Activated naive CD4-positive, alpha-beta T cell treated with anti-CD3 and anti-CD28 coated beads, Interleukin-2, amount 50 U/mL, for 72 hours (primary cell): Measurements from ENCODE around the gene WSCD1. TPM values are rescaled to one million over a fixed set of nuclear protein-coding genes. Genes with fewer than 3 reads are reported as not detected.

ENCODE experiments used
- ATAC-seq, 2 donors: fragments of 150-1000 bp; cut with Tn5 transposase; 2 replicates each; pipeline ENCODE4 v1.10.0; 2021; ENCODE audit warnings: mild to moderate bottlenecking in 2 of 2, moderate library complexity in 2 of 2
- DNase-seq, 2 donors: peaks; one replicate each; pipeline ENCODE4 v3.0.0; 2021 to 2022; ENCODE audit warnings: low spot score in 2 of 2
- H3K27ac Mint-ChIP-seq, 2 donors: one replicate each; pipeline ENCODE4 v1.8.0; 2022; ENCODE audit warnings: mild to moderate bottlenecking in 2 of 2, mixed read lengths in 2 of 2
- H3K36me3 Mint-ChIP-seq, 2 donors: one replicate each; pipeline ENCODE4 v1.8.0; 2022; ENCODE audit warnings: mixed read lengths in 2 of 2
- H3K9me3 Mint-ChIP-seq, 2 donors: one replicate each; pipeline ENCODE4 v1.8.0; 2022; ENCODE audit warnings: mixed read lengths in 2 of 2
- total RNA-seq, 2 donors: library from RNA; stranded (reverse); gene quantifications; one replicate each; pipeline ENCODE4 v1.2.3, GENCODE V29; 2022

Gene WSCD1
- total RNA-seq: under 1 TPM in 1 of 2 donors, not detected in 1; 0.37 TPM

- ATAC-seq (peak; percentile 15 to 59), DNase-seq (peak in 1 of 2 donors; percentile 20)
- H3K27ac Mint-ChIP-seq: no peak within 1 kb of the TSS
- H3K9me3 Mint-ChIP-seq: no peaks in the 10 kb centered on the region
- H3K36me3 Mint-ChIP-seq: peaks cover 10 to 11% of the 10 kb centered on the region in 2 donors
Measured at GRCh38 chr17:6069539-6070429, at the start of gene WSCD1. TSS of gene WSCD1 (plus strand) at chr17:6070379. CDS start at chr17:6080659, 10,280 bp downstream.

- Mint-ChIP-seq H3K36me3 (no peaks in the 10 kb centered on the region), H3K27ac (no peak overlapping the region), H3K9me3 (no peaks in the 10 kb centered on the region)
- ATAC-seq: no peak
- DNase-seq: no peak
Measured at GRCh38 chr17:6021011-6021400, 49.2 kb upstream of the WSCD1 start.

- DNase-seq: no peak
- ATAC-seq: no peak
- Mint-ChIP-seq H3K36me3 (no peaks in the 10 kb centered on the region), H3K27ac (no peak overlapping the region), H3K9me3 (no peaks in the 10 kb centered on the region)
Measured at GRCh38 chr17:6021627-6022026, 48.6 kb upstream of the WSCD1 start.

- no peak for DNase-seq
- Mint-ChIP-seq H3K27ac (no peak overlapping the region), H3K36me3 (no peaks in the 10 kb centered on the region), H3K9me3 (no peaks in the 10 kb centered on the region)
- ATAC-seq: no peak
Measured at GRCh38 chr17:6023036-6023831, 46.9 kb upstream of the WSCD1 start.

GRCh38 chr17:6024576-6024975 lies 45.6 kb upstream of the WSCD1 start:
- no peak overlapping the region for H3K27ac Mint-ChIP-seq
- no peak for ATAC-seq
- H3K36me3 Mint-ChIP-seq: no peaks in the 10 kb centered on the region
- H3K9me3 Mint-ChIP-seq: no peaks in the 10 kb centered on the region
- DNase-seq: no peak

- Mint-ChIP-seq H3K9me3 (no peaks in the 10 kb centered on the region), H3K36me3 (no peaks in the 10 kb centered on the region), H3K27ac (no peak overlapping the region)
- no peak for DNase-seq
- no peak for ATAC-seq
Measured at GRCh38 chr17:6027342-6028024, 42.7 kb upstream of the WSCD1 start.

GRCh38 chr17:6028294-6028693 lies 41.9 kb upstream of the WSCD1 start:
- Mint-ChIP-seq H3K9me3 (no peaks in the 10 kb centered on the region), H3K27ac (peak overlapping the region in 1 of 2 donors; percentile 10), H3K36me3 (no peaks in the 10 kb centered on the region)
- ATAC-seq (no peak), DNase-seq (no peak)

GRCh38 chr17:6035801-6036394 lies 34.3 kb upstream of the WSCD1 start:
- no peak overlapping the region for H3K27ac Mint-ChIP-seq
- no peaks in the 10 kb centered on the region for H3K36me3 Mint-ChIP-seq
- no peak for ATAC-seq
- H3K9me3 Mint-ChIP-seq: no peaks in the 10 kb centered on the region
- DNase-seq: no peak

- Mint-ChIP-seq H3K36me3 (no peaks in the 10 kb centered on the region), H3K9me3 (no peaks in the 10 kb centered on the region), H3K27ac (no peak overlapping the region)
- no peak for ATAC-seq
- DNase-seq: no peak
Measured at GRCh38 chr17:6040504-6040903, 29.7 kb upstream of the WSCD1 start.

GRCh38 chr17:6041246-6041645 lies 28.9 kb upstream of the WSCD1 start:
- H3K27ac Mint-ChIP-seq: no peak overlapping the region
- H3K9me3 Mint-ChIP-seq: no peaks in the 10 kb centered on the region
- no peak for DNase-seq
- no peaks in the 10 kb centered on the region for H3K36me3 Mint-ChIP-seq
- no peak for ATAC-seq

- no peaks in the 10 kb centered on the region for H3K9me3 Mint-ChIP-seq
- ATAC-seq (no peak), DNase-seq (no peak)
- no peaks in the 10 kb centered on the region for H3K36me3 Mint-ChIP-seq
- H3K27ac Mint-ChIP-seq: no peak overlapping the region
Measured at GRCh38 chr17:6043405-6043804, 26.8 kb upstream of the WSCD1 start.

GRCh38 chr17:6044261-6044660 lies 25.9 kb upstream of the WSCD1 start:
- Mint-ChIP-seq H3K27ac (no peak overlapping the region), H3K9me3 (no peaks in the 10 kb centered on the region), H3K36me3 (no peaks in the 10 kb centered on the region)
- no peak for DNase-seq
- ATAC-seq: no peak

GRCh38 chr17:6045621-6046357 lies 24.4 kb upstream of the WSCD1 start:
- ATAC-seq: no peak
- no peak overlapping the region for H3K27ac Mint-ChIP-seq
- DNase-seq: no peak
- no peaks in the 10 kb centered on the region for H3K36me3 Mint-ChIP-seq
- no peaks in the 10 kb centered on the region for H3K9me3 Mint-ChIP-seq

- H3K27ac Mint-ChIP-seq: no peak overlapping the region
- no peak for ATAC-seq
- H3K36me3 Mint-ChIP-seq: no peaks in the 10 kb centered on the region
- no peaks in the 10 kb centered on the region for H3K9me3 Mint-ChIP-seq
- no peak for DNase-seq
Measured at GRCh38 chr17:6046431-6046830, 23.7 kb upstream of the WSCD1 start.

GRCh38 chr17:6046931-6047330 lies 23.2 kb upstream of the WSCD1 start:
- Mint-ChIP-seq H3K9me3 (no peaks in the 10 kb centered on the region), H3K36me3 (no peaks in the 10 kb centered on the region), H3K27ac (no peak overlapping the region)
- no peak for DNase-seq
- ATAC-seq: no peak

GRCh38 chr17:6047966-6048365 lies 22.2 kb upstream of the WSCD1 start:
- no peak for ATAC-seq
- no peak for DNase-seq
- Mint-ChIP-seq H3K36me3 (no peaks in the 10 kb centered on the region), H3K9me3 (no peaks in the 10 kb centered on the region), H3K27ac (no peak overlapping the region)
